HL-60/S4 treated with phorbol 12-myristate 13-acetate at 8.2 ng/mL for 4 days and 3 days (cell line): ENCODE measurements around the gene MOB3C.

Experiments used
- in situ Hi-C: fragments of 300-500 bp; cut with MboI; formaldehyde crosslinking; loops from 2 replicates; pipeline ENCODE4 v1.15.0; 2022; ENCODE audit warnings: low sequenced_read_pairs

MOB3C gene

GRCh38 chr1:46580140-46580903, 36.3 kb downstream of the MOB3C start:
- in situ Hi-C loops, result no loop called here

- in situ Hi-C loops, result no loop called here
Measured at GRCh38 chr1:46577671-46578070, 38.9 kb downstream of the MOB3C start.

GRCh38 chr1:46576596-46576995, 40.0 kb downstream of the MOB3C start:
- in situ Hi-C loops, result no loop called here

GRCh38 chr1:46575778-46576177, 40.8 kb downstream of the MOB3C start:
- in situ Hi-C loops, result no loop called here

GRCh38 chr1:46575300-46575699, 41.3 kb downstream of the MOB3C start:
- in situ Hi-C loops, result no loop called here

GRCh38 chr1:46571691-46572225, 44.9 kb downstream of the MOB3C start:
- in situ Hi-C loops, result no loop called here

- in situ Hi-C loops, result no loop called here
Measured at GRCh38 chr1:46569884-46570725, 46.5 kb downstream of the MOB3C start.

- in situ Hi-C loops, result no loop called here
Measured at GRCh38 chr1:46569116-46569515, 47.5 kb downstream of the MOB3C start.

GRCh38 chr1:46568461-46568891, 48.1 kb downstream of the MOB3C start:
- in situ Hi-C loops, result no loop called here

- in situ Hi-C loops, result no loop called here
Measured at GRCh38 chr1:46563341-46563740, 53.3 kb downstream of the MOB3C start.

- in situ Hi-C loops, result no loop called here
Measured at GRCh38 chr1:46562498-46562897, 54.1 kb downstream of the MOB3C start.

GRCh38 chr1:46558966-46559365, 57.6 kb downstream of the MOB3C start:
- in situ Hi-C loops, result no loop called here

- in situ Hi-C loops, result no loop called here
Measured at GRCh38 chr1:46558141-46558963, 58.3 kb downstream of the MOB3C start.
